K562 (cell line): Measurements from ENCODE around the gene EFNB3. TPM values are rescaled to one million over a fixed set of nuclear protein-coding genes. Genes with fewer than 3 reads are reported as not detected.

Source experiments
- ARHGAP35 ChIP-seq: fragments of 450-650 bp; IDR thresholded peaks from 2 replicates; pipeline ENCODE4 v1.6.1; 2018; ENCODE audit not compliant: partially characterized antibody
- ETV5 ChIP-seq: sonication (generic); formaldehyde crosslinking; IDR thresholded peaks from 2 replicates; pipeline ENCODE4 v1.4.0; 2020; ENCODE audit warnings: low read depth, mild to moderate bottlenecking, missing genetic modification reagents
- ZKSCAN1 ChIP-seq: fragments of 150-350 bp; IDR thresholded peaks from 2 replicates; pipeline ENCODE4 v1.6.1; 2016; ENCODE audit warnings: low read depth, low read length
- ZNF407 ChIP-seq: fragments of 450-650 bp; IDR thresholded peaks from 2 replicates; pipeline ENCODE4 v1.6.1; 2016; ENCODE audit warnings: low read depth
- polyA plus RNA-seq, 8 experiments: library from polyadenylated mRNA; depleted of rRNA in 4 of 8; stranded (reverse) in 5 of 8; unstranded in 3 of 8; fragments of >200 nt; fragmentation: Nextera tagmentation in 2 of 8; fragmentation: Illumina TruSeq in 1 of 8; extraction: Ambion mirVana in 2 of 8; extraction: Trizol in 1 of 8; gene quantifications; 2 replicates each; pipeline versions ENCODE4 v1.2.1 to v1.2.3, GENCODE V29; 2011 to 2014; ENCODE audit warnings: inconsistent platforms in 1 of 8, missing spikeins in 1 of 8
- total RNA-seq, 7 experiments: library from RNA; depleted of rRNA in 6 of 7; stranded (reverse); fragments of >200 nt in 6 of 7; fragmentation: Illumina TruSeq in 2 of 7; extraction: Trizol in 2 of 7; gene quantifications; 2 replicates each; pipeline versions ENCODE4 v1.2.1 to v1.2.3, GENCODE V29; 2011 to 2021; ENCODE audit warnings: low replicate concordance in 1 of 7

EFNB3 gene
- total and polyA plus RNA-seq, 9 of the 15 experiments (the other 6 are each of a cell fraction or from before 2014, with no cell fraction given), result not detected

- TF ChIP-seq ZNF407 (no peak), ARHGAP35 (no peak), ETV5 (no peak), ZKSCAN1 (no peak)
Measured at GRCh38 chr17:7677388-7678067, 27.5 kb upstream of the EFNB3 start (continued).
